HG03060 (cell line): Measurements from ENCODE around the gene IL19.
A peak's percentile ranks its signal among the peaks of the same experiment; 100 is the strongest.
"Not testable (repeated sequence)": the region's sequence is repeated elsewhere in the genome, so short reads cannot be mapped to it uniquely, and the experiment has no call there.

Source experiments
- ATAC-seq: cut with Tn5 transposase; IDR thresholded peaks from one replicate; pipeline ENCODE4 v1.9.1; 2021; ENCODE audit warnings: low read depth, moderate number of reproducible peaks; ENCODE audit not compliant: unreplicated experiment

The IL19 gene

DNA sequence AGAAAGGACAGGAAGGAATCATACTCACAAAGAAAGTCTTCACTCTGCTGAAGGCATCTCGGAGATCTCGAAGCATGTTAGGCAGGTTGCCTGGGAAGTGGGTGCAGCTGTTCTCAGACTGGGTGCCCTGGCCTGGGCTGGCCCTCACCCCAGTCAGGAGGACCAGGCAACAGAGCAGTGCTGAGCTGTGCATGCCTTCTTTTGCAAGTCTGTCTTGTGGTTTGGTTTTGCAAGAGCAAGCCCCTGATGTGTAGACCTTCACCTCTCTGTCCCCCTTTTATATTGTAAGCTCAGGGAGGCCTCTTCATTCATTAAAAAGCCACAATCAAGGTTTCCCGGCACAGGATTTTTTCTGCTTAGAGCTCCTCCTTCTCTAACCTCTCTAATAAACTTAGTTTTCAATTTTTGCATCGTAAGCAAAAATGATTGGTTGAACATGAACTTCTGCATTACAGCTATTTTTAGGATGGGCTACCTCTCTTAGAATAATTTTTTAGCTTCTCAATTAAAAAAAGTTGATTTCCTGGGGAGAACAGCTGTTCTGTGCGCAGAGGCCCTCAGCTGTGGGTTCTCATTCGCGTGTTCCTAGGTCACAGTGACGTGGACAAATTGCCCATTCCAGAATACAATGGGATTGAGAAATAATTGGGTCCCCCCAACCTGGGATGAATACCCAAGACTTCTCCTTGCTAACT, 1.8 kb downstream of the IL19 start, which contains the start of gene IL10:
TSS of gene IL10 (minus strand) at position 252 of the 695 bp plus-strand sequence. CDS start at position 193, 59 bp downstream.
- ATAC-seq: no peak

DNA sequence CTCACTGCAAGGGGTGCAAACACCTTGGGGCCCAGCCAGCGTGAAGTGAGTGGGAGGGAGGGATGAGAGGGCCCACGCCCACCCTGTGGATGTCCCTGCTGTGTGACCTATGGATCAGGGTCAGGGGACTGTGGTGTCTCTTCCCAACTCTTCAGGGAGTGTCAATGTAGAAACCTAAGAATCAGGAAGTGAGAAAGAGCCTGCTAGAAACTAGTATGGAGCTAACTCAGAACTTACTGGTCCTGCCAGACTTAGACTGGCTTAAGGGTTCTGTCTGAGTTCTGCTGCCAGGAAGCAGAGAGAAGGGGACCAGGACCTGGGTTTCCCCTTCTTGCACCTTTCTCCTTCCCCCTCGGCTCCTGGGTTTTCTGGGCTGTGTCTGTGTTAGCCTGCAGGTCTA, 3.5 kb downstream of the IL19 start:
- ATAC-seq: no peak

DNA sequence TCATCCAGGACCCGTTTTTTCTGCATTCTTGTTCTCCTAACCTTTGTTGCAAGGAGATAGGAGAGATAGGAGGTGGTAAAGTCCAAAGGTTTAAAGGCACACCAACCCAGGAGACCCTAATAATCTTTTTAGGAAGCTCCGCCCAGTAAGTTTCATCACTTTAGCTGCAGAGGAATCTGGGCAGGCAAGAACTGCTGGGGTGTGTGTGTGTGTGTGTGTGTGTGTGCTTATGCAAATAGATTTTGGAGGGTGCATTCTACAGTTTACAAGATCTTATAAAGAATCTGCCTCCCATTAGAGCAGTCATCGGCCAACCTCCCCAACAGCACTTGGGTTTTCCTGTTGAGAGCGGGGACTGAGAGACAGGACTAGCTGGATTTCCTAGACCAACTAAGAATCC, 5.7 kb downstream of the IL19 start:
- no peak for ATAC-seq

DNA sequence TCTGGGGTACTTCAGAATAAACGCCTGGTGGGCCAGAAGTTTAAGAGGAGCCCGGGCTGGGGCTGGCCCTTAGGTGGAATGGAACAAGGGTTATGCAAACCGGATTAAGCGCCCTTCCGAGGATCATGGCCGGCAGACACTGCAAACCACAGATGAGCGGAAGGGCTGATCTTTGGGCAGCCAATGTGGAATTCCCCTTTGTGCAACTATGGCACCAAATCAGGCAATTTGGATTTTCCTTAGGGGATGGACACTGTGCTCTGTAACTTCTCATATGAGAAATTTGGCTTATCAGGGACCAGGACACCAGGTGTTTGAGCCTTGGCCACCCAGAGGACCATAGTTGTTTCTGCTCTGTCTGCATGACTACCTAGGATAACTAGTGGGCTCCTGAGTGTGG, 7.5 kb downstream of the IL19 start:
- no peak for ATAC-seq

DNA sequence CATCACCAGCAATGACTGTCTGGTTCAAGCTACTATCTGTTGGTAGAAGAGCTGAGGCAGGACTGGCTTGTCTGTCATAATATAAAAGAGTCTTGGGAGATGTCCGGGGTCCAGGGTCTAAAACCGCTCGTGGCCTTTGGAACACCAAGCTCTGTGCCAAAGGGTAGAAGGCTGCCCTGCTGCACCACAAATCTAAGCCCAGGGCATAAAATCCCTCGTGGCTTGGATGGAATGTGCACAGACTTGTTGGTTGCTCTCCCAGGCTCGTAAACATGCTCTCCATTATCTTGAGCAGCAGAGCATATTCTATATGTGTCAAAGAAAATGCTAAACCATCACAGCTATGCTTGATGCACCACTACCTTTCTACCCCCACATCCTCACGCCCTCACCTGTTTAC, 8.3 kb downstream of the IL19 start:
- not testable (repeated sequence) for ATAC-seq

DNA sequence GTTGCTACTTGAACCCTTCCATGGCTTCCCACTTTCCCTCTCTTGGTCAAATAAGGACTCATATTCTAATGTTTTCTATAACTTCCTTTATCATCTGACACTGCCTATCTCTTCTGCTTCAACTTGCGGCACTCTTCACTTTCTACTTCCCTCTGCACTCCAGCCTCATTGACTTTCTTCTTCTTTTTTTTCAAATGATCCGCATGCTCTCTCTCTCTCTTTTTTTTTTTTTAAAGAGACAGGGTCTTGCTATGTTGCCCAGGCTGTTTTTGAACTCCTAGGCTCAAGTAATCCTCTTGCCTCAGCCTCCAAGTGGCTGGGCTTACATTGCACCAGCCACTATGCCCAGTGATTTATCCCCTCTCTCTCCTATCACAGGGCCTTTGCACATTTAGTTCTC, 9.1 kb downstream of the IL19 start:
- no peak for ATAC-seq

DNA sequence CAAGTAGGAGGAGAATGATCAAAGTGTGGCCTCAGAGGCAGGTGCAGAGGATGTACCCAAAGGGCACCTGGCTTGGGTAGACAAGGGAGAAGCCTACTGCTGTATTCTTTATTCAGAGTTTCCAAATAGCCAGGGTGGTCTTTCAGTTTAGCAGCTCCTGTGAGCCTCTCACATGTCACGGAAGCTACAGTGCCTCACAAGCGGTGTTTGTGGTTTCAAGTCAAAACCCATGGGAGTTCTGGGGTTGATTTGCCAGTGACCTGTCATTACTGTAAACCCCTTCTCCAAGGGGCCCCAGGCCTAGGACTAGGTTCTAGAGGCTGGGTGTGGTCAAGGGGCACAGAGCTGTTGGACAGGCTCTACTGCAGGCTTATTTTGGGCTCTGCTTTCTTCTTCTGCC, 11.9 kb downstream of the IL19 start:
- ATAC-seq: peak; percentile 38

DNA sequence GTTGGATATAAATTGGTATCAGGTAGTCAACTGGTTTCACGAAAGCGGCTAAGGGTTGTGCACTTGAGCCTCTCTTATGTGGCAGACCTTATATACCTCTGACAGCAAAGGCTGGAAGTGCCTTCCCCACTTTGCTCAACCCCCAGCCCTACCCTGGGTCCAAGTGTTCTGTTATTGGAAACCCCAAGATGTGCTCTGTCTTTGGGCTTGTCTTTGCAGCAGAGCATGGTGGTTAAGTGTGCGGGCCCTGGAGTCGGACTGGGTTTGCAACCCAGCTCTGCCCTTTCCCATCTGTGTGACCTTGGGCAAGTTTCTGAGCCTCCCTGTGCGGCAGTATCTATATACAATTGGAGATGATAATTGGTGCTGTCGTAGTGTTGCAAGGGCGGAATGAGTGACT, 12.9 kb downstream of the IL19 start:
- no peak for ATAC-seq

DNA sequence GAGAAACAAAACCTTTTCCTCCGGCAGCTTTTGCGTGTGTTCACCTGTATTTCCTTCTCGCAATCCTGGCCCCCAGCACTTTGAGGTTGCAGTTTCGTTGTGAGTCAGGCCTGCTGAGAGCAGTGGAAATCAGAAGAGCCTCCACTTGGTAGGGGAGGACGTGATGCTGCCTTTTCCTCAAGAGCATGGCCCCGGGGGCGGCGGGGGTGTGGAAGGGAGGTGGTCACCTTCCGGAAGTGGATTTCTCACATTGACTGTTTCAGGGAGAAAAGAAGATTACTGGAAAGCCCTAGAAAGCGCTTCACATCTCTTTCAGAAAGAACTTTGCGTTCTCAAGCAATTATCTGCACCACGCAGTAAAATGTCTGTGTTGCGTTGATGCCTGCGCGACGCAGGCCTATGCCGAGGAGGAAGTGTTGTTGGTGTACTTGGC, 13.9 kb downstream of the IL19 start:
- peak; percentile 40 for ATAC-seq

DNA sequence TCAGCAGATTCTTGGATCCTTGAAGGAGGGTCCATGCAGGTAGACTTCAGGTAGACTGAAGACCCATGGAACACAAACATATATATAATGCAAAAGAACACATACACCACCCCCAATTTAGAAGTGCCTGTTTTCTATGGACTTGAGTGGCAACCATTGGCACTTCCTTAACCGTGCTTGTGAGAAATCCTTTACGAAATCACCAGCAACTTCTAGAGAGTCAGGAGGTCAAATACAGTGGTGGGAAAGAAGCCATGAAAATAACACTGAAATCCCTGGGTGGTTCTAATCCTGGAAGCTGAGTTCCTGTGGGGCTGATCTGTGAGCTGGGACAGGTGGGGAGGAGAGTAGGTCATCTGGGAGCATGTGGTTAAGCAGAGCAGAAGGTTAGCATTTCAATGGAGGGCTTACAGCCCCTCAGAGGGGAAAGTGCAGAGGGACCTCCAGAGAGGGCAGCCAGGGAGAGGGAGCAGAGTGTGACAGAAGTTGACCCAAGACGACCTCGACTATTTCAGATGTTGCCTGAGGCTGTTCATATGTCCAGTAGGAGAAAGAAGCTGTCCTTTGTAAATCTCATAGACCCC, 14.7 kb downstream of the IL19 start:
- ATAC-seq: no peak

DNA sequence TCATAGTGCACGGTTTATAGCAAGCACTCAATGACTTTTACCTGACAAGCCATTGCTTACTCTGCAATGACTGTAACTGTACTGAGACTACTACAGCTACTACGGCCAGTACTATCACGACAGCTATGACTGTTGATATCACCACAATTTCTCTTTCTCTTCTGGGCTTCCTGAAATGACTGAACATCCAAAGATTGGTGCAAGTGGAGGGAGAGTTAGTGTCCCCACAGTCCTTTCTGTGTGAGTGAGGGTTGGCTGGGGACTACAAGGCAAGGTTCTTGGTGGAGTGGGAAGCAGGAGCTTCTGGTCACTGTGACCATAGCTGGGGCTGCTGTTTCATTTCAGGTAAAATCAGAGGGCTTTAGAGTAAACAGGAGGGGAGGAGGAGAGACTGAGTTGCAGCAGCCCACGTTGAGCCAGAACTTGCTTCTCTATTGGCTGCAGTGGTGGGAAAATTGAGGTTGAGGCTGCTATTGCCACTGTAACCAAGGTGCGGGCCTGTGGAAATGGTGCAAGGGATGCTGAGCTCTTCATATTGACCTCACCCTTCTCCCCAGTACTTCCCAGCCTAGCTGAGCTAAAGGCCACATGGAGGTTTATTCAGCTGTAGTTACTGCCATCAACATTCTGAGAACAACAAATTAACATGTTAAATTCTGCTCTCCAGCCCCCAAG, 15.8 kb downstream of the IL19 start:
- ATAC-seq: no peak

DNA sequence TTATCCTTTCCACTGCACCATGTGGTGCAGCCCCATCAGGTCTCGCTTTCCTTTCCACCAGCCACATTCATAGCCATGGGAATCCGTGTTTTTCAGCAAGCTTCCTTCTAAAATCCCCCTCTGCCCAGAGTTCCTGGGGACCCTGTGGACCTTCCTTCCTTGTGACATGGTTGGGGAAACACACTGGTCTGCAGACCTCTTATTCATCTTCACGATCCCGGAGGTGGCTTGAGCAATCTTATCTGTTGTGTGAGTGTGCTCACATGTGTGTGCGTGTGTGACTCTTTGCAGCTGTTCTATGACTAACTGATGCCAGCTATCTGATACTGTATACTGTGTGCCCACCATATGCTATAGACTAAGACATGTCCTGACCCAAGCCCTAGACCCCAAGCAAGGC, 17.3 kb downstream of the IL19 start:
- ATAC-seq: no peak

DNA sequence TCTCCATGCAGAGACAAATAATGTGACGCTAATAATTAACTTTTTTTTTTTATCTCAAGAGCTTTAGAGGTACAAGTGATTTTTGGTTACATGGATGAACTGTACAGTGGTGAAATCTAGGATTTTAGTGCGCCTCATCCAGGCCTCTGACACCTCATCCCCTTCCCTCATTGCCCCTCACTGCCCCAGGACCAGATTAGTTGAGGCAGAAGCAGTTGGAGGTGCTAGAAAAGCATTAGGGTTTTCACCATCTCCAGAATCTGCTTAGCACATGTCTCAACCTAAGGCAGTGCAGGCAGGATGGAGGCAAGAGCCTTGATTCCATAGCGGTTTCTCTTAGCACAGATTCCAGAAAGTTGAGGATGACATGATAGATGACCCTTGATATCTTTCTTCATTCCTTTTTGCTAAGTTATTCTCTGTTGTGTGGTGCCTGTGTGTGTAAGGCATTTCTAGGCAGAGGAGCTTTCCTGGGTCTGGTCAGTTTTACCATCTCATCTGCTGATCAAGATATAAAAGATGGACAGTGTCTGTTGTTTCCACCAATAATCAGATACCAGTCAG, 18.0 kb downstream of the IL19 start:
- no peak for ATAC-seq

DNA sequence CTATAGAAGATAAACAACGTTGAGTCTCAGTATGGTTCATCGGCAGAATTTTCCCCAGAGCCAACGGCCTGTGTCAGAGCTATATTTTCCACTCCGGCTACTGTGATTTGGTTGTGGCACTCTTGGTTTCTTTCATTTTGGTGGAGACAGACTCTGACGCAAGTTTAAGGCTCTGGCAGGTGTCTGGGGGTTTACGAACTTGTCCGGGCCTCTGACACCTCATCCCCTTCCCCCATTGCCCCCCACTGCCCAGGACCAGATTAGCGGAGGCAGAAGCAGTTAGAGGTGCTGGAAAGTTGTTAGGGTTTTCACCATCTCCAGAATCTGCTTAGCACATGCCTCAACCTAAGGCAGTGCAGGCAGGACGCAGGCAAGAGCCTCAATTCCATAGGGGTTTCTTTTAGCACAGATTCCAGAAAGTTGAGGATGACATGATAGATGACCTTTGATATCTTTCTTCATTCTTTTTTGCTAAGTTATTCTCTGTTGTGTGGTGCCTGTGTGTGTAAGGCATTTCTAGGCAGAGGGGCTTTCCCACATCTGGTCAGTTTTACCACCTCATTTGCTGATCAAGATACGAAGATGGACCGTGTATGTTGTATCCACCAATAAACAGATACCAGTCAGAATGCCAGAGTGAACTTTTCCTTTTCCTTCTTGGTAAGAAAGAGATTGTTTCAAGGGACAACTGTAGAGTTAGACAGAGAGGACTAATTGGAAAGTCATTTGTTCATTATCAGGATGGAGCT, 20.1 kb downstream of the IL19 start:
- ATAC-seq: no peak

DNA sequence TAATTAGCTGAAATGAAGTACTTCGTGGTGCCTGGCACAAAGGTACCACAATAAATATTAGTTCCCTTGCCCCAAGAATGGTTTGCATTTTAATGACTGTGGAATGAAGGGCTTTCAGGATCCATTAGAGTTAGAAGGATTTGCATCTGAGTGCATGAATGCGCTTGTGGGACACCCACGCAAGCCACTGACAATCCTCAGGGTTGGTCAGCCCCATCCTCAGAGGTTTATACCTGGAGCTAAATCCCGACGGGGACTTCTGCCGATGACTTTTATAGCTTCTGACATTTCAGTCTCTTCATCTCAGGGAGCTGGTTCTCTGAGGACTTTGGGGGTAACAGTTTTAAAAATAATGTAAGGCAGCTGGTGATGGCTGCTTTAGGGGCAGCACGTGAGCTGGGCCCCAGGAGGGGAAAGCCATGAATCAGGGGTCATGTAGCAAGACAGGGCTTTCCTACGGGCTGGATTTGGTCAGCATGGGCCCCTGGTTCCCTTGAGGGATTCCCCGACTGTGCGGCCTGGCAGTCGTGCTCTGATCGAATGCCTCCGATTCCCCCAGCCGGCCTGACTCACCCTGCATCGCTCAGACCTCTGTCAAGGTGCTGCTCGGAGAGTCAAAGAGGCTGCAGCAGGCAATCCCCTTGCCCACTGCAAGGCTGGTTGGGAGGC, 22.5 kb downstream of the IL19 start:
- peak; percentile 27 for ATAC-seq

DNA sequence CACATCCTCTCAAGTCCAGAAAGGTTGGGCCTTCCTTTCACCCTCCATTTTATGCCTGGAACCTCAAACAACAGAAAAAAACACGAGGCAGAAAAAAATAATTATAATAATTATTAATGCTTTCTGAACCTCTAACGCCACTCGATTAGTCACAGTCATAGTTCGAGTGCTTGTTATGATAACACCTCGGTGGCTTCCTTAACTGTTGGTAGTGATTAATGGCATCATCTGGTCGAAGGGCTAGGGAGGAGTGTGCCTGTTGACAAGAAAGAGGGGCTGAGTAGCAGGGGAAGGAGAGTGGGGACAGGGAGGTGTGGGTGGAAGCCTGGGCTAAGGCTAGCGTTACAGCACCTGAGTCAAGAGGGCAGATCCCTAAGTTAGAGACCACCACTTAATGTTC, 23.0 kb downstream of the IL19 start:
- ATAC-seq: no peak

DNA sequence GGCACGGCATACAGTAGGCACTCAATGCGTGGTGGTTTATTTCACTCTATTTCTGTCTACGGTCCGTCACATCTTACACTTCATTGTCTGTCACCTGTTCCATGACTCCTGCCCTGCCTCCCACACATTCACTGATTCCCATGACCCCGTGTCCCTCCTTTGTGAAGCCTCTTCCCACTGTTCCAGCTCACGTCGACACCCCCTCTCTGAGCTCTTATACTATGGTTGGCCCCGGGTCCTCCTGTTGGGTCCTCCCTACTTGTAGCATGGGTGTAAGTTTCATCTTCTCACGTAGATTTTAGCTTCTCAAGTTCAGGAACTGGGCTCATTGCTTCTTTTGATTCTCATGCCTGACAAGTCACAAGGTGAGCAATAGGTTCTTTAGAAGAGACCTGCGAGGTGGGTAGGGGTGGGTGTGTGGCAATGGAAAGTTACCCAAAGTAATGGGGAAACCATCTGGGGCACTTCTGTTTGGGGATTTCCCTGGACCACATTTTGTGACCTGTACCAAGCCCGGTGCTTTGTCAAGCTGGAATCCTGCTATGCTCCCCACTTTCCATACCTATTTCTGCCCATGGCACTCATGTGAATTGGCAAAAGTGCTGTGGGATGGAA, 23.8 kb downstream of the IL19 start:
- no peak for ATAC-seq

DNA sequence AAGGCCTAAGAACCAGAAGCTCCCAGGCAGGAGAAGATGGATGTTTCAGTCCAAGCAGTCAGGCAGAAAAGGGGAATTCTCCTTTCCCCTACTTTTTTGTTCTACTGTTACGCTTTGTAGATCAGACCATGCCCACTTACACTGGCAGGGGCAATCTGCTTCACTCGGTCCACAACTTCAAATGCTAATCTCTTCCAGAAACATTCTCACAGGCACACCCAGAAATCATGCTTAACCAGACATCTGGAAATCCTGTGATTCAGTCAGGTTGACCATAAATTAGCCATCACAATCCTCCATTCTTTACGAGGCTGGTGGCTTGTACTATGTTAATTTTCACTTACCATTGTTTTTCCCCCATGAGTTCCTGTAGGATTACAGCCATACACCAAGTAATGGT, 25.5 kb downstream of the IL19 start:
- ATAC-seq: no peak

DNA sequence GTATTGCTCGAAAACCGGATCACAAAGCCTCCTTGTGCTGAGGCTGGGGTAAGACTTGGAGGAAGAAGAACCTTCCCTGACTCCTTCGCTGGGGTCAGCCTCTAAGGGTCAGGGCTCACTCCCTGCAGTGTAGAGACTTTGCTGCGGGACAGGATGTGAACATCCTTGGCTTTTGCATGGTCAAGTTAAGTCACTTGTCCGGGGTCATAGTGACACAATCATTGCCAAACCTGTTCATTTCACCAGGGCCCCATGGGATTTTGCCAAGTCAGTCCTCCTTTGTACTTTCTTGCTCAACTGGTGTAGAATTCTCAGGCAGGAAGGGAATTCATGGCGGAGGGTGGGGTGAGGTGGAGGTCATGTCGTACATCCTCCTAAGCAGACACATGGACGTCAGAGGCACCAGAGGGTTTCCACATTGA, 26.4 kb downstream of the IL19 start:
- ATAC-seq: no peak
